ENCODE results near the gene ITSN2.
A peak's percentile ranks its signal among the peaks of the same experiment; 100 is the strongest.

DNA sequence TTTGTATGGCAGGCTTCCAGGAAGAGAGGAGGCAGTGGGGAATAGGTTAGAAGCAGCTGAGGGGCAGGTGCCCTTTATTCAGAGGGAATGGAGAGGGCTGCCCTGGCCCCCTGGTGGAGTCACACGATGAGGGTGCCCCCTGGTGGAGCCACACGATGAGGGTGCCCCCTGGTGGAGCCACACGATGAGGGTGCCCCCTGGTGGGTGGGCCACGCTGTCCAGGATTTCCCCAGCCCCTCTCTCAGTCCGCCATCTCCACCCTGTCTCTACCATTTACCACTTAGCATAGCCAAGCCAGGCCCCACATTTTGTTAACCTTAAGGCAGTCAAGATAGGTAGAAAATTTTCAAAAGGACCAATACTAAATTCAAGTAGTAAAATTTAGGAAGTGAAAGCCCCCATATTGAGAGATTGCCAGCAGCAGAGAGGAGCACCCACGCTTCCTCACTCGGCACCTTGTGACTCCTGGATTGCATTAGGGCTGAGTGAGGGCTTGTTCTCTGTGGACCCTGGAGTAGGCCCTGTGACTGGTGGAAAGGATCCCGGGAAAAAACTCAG lies 195.8 kb downstream of the ITSN2 start:
- TF ChIP-seq CTCF (optimal IDR thresholded peaks at IDR 0.05 in 1 of 3, IDR thresholded peaks at IDR 0.05 in 1 of 3, conservative IDR thresholded peaks at IDR 0.05 in 1 of 3; ENCODE audit: extremely low read depth in 1 of 3, insufficient read depth in 2 of 3, low read length in 3 of 3) (peak; percentile 48 to 82 (median 73)), EZH2 (IDR thresholded peaks at IDR 0.05; ENCODE audit: low read length) (no peak)

All from keratinocyte (primary cell).